ENCODE data around the gene RANBP10. TPM values are rescaled to one million over a fixed set of nuclear protein-coding genes. Genes with fewer than 3 reads are reported as not detected.

RANBP10 gene
- total RNA-seq, 2 experiments from 2014 or later, result 12.3 to 20.0 TPM

GRCh38 chr16:67679935-67680897 lies 126.1 kb downstream of the RANBP10 start:
- Histone ChIP-seq H3K79me2 (ENCODE audit: insufficient read depth, low read depth, low read length) (no peaks in the 10 kb centered on the region), H2AFZ (ENCODE audit: low read length) (no peak overlapping the region), H3K36me3 (ENCODE audit: insufficient read depth, low read length) (peaks cover 18% of the 10 kb centered on the region), H3K4me1 (ENCODE audit: insufficient read depth, low read length, poor library complexity, severe bottlenecking) (peaks cover under 1% of the 10 kb centered on the region), H4K20me1 (ENCODE audit: insufficient read depth, low read length) (no peaks in the 10 kb centered on the region), H3K9me3 (ENCODE audit: low read length) (no peaks in the 10 kb centered on the region), H3K4me3 (ENCODE audit: low read depth, low read length, poor library complexity, severe bottlenecking) (no peak overlapping the region), H3K27ac (ENCODE audit: low read depth, low read length, poor library complexity, severe bottlenecking) (no peak overlapping the region), H3K4me2 (ENCODE audit: low read length) (no peak overlapping the region), H3K9me2 (ENCODE audit: insufficient read depth, low read length) (no peaks in the 10 kb centered on the region)
- no TSS peak for BruUV-seq (replicated peaks)
- intact Hi-C loops (cut with micrococcal nuclease; ENCODE audit: unreplicated experiment), result loop anchor here (10.0 kb wide), 1 partner anchor 365 kb away; no protein-coding TSS in a partner anchor
- POLR2A ChIA-PET, result interaction anchor here (0.6 to 1.1 kb wide), 5 partner anchors 12 to 71 kb away, joined by 3 to 5 read pairs (median 5); no protein-coding TSS in a partner anchor
- DNase-seq (ENCODE audit: low spot score), result no peak
- CTCF ChIA-PET (ENCODE audit: unreplicated experiment), result no interaction called here
- no peak for TF ChIP-seq EZH2phosphoT487 (IDR thresholded peaks at IDR 0.05; ENCODE audit: borderline replicate concordance, low read depth, low read length)
- no peak for TF ChIP-seq CTCF (conservative IDR thresholded peaks at IDR 0.05; ENCODE audit: low read length)

GRCh38 chr16:67678354-67679023 lies 127.9 kb downstream of the RANBP10 start:
- ChIA-PET POLR2A (interaction anchor here (0.7 kb wide), 3 partner anchors 57 to 258 kb away, joined by 3 to 7 read pairs (median 6); no protein-coding TSS in a partner anchor), CTCF (ENCODE audit: unreplicated experiment) (no interaction called here)
- no peak overlapping the region for H3K4me2 ChIP-seq (ENCODE audit: low read length)
- BruUV-seq (replicated peaks), result no TSS peak
- no peaks in the 10 kb centered on the region for H4K20me1 ChIP-seq (ENCODE audit: insufficient read depth, low read length)
- no peak for DNase-seq (ENCODE audit: low spot score)
- H2AFZ ChIP-seq (ENCODE audit: low read length), result no peak overlapping the region
- no peak overlapping the region for H3K4me3 ChIP-seq (ENCODE audit: low read depth, low read length, poor library complexity, severe bottlenecking)
- intact Hi-C loops (cut with micrococcal nuclease; ENCODE audit: unreplicated experiment), result loop anchor here (10.0 kb wide), 1 partner anchor 366 kb away; no protein-coding TSS in a partner anchor
- peaks cover 4% of the 10 kb centered on the region; the same call in 1 of the 2 replicates for H3K36me3 ChIP-seq (ENCODE audit: insufficient read depth, low read length)
- H3K79me2 ChIP-seq (ENCODE audit: insufficient read depth, low read depth, low read length), result no peaks in the 10 kb centered on the region
- H3K9me2 ChIP-seq (ENCODE audit: insufficient read depth, low read length), result no peaks in the 10 kb centered on the region
- TF ChIP-seq CTCF (conservative IDR thresholded peaks at IDR 0.05; ENCODE audit: low read length) (no peak), EZH2phosphoT487 (IDR thresholded peaks at IDR 0.05; ENCODE audit: borderline replicate concordance, low read depth, low read length) (no peak)
- no peaks in the 10 kb centered on the region for H3K4me1 ChIP-seq (ENCODE audit: insufficient read depth, low read length, poor library complexity, severe bottlenecking)
- no peaks in the 10 kb centered on the region for H3K9me3 ChIP-seq (ENCODE audit: low read length)
- H3K27ac ChIP-seq (ENCODE audit: low read depth, low read length, poor library complexity, severe bottlenecking), result no peak overlapping the region
